ENCODE data around the gene BCL2L1.
"Not testable (repeated sequence)": the region's sequence is repeated elsewhere in the genome, so short reads cannot be mapped to it uniquely, and the experiment has no call there.

Gene BCL2L1

DNA sequence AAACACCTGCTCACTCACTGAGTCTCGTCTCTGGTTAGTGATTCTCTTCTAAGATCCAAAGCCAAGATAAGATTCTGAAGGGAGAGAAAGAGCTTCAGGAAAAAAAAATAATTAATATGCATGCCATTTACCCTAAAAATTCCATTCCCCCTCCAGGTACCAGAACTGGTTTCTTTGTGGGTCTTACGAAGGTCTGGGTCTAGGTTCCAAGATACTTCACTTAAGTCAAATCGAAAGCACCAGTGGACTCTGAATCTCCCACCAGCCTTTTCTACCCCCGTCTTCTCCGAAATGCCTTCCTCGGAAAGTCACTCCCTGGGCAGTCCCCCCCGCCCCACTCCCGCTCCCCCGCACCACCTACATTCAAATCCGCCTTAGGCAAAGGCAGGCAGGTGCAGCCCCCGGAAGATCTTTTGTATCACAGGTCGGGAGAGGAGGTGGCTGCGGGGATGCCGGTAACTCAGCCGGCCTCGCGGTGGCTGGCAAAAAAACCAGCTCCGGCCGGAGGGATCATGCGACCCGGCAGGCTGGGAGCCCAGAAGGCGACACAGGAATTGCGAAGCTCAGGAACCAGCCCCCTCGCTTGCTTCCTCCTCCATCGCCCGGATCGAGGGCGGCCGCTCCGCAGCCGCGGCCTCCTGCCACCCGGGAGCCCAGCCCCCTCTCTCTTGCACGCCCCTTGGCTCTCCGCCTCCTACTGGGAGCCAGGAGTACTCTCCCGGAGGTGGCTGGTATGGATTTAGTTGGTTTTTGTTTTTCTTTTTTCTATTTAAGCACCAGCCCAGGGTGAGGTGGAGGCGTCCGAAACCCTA lies at the start of gene BCL2L1:
BCL2L1 (minus strand) TSS at position 612 of the 812 bp plus-strand sequence. CDS start 650 bp downstream, outside the sequence.
- peak; percentile 28 to 39 for DNase-seq (ENCODE audit: extremely low read depth in 1 of 2, low read depth in 1 of 2)

DNA sequence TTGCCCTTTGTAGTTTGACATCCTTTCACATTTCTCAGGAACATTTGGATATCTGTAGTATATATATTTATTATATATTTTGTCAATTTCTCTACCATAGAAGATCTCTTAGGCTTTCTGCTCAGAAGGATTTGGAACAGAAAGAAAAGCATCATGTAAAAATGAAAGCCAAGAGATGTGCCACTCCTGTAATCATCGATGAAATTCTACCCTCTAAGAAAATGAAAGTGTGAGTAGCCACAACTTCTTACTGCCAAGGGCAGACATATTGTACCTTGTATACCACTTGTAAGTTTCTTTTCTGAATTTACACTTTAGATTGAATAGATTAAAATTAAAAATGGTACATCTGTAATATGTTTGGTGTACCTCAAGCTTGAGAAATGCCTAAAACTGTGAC lies 47.6 kb upstream of the BCL2L1 start:
- DNase-seq (ENCODE audit: extremely low read depth in 1 of 2, low read depth in 1 of 2), result no peak

DNA sequence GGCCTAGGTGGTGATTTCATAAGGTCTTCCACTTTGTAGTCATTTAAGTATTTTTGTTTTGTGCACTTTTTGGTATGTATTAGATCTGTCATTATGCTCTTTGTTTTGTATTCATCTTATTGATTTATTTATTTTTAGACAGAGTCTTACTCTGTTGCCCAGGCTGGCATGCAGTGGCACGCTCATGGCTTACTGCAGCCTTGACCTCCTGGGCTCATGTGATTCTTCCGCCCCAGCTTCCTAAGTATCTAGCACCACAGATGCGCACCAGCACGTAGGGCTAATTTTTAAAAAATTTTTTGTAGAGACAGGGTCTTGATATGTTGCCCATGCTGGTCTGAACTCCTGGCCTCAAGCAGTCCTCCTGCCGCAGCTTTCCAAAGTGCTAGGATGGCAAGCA lies 47.0 kb upstream of the BCL2L1 start:
- DNase-seq (ENCODE audit: extremely low read depth in 1 of 2, low read depth in 1 of 2), result no peak

DNA sequence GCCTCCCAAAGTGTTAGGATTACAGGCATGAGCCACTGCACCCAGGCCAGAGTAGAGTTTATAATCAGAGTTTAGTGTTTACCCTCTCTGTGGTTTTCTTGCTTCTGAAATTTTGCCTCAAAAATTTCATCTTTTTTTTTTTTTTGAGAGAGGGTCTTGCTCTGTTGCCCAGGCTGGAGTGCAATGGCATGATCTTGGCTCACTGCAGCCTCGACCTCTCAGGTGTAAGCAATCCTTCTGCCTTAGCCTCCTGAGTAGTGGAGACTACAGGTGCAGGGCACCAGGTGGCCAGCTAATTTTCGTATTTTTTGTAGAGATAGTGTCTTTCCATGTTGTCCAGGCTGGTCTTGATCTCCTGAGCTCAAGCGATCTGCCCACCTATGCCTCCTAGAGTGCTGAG lies 45.1 kb upstream of the BCL2L1 start:
- no peak for DNase-seq (ENCODE audit: extremely low read depth in 1 of 2, low read depth in 1 of 2)

DNA sequence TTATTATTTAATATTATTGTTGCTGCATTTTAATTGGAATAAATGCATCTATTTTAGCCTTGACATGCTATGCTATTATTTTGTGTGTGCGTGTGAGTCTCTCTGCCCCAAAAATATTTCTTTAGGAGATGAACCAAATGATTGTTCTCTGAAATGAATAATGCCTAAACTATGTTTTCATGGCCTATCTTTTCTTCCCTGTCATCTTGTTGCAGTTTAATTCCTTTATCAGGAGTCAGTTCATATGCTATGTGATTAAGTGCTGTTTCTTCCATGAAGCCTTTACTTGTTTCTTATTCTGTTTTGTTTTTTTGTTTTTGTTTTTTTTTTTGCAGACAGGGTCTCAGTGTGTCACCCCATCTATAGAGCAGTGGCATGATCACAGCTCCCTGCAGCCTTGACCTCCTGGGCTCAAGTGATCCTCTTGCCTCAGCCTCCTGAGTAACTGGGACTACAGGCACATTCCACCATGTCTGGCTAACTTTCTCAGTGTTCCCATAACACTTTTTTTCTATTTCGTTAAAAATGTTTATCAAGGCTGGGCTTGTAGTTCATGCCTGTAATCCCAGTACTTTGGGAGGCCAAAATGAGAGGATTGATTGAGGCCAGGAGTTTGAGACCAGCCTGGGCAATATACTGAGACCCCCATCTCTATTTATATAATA lies 42.1 kb upstream of the BCL2L1 start:
- DNase-seq (ENCODE audit: extremely low read depth in 1 of 2, low read depth in 1 of 2), result no peak

DNA sequence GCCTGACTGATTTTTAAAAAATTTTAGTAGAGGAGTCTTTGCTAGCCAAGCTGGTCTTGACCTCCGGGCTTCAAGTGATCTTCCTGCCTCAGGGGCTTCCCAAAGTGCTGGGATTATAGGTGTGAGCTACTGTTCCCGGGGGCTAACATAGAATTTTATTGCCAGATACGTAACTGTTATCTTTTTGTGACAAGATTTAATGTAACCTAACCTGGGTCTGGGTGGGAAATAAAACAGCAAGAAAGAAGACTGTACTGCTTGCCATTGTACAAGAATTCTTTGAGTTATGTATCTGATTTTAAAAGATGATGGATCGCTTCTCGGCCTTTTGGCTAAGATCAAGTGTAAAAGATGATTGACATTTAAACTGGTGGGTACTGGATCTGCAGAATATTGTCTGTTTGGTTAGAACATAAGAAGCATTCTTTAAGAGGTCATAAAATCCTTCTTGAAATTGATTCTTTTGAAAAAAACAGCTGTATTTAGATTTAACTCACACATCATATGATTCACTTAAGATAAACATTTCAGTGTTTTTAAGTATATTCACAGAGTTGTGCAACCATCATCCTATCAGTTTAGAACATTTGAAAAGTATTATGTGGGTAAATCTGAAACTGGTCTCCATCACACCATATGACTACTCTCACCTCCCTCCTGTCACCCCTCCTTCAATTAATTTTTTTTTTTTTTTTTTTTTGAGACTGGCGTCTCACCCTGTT lies 38.0 kb upstream of the BCL2L1 start:
- DNase-seq (ENCODE audit: extremely low read depth in 1 of 2, low read depth in 1 of 2), result no peak

DNA sequence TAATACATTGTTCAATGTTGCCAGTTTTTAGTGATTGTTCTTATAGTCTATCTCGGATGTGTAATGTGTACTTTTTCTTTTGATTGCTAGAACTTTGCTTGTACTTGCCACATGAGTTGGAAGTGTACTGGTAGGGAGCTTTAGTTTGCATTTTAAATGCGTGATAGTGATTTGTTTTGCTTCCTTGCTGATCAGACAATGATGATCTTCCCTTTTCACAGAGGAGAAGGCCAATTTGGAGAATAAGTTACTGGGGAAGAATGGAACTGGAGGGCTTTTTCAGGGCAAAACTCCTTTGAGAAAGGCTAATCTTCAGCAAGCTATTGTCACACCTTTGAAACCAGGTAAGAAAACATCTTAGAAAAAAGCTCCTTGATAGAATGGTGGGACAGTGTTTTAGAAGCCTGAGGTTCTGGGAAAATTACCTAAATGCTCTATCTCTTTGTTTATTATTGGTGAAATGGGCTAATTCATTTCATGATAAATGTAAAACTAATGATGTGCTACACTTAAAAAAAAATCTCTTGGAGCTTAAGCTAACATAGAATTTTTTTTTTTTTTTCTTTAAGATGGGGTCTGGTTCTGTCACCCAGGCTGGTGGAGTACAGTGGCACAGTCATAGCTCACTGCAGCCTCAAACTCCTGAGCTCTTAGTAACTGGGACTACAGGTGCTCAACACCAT lies 37.3 kb upstream of the BCL2L1 start:
- DNase-seq (ENCODE audit: extremely low read depth in 1 of 2, low read depth in 1 of 2), result no peak

DNA sequence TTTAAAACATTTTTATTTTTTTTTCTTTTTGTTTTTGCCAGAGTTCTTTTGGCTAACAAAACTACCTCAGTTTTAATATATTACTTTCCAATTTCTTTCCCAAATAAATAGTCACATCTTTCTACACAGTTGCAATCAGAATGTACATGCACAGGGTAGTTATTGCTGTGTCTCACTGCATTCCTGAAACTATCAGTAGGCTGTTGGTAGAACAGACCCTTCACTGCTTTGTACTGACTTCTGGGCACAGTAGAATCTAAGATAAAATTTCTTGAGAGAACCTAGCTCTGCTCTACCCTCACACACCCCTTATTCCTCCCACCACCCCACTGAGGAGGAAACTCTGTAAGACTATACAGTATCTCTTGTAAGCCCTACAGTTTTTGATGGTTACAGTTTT lies 36.3 kb upstream of the BCL2L1 start:
- DNase-seq (ENCODE audit: extremely low read depth in 1 of 2, low read depth in 1 of 2), result no peak

DNA sequence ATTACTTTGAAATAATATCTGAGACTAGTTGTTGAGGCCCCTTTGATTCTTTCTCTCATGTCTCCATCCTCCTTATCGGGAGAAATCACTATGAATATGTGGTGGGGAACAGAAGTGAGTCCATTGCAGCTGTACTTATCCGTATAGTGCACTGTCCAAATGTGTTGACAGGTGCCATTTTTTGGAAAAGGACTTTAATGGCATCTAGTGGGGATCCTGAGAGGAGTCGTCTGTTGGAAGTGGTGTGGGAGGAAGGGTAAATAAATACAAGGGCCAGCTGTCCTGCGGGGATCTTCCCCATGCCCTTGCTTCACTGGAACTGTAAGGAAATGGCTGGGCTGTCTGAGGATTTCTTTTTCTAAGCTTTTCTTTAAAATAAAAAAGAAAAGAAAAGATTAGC lies 35.9 kb upstream of the BCL2L1 start:
- DNase-seq (ENCODE audit: extremely low read depth in 1 of 2, low read depth in 1 of 2), result no peak

DNA sequence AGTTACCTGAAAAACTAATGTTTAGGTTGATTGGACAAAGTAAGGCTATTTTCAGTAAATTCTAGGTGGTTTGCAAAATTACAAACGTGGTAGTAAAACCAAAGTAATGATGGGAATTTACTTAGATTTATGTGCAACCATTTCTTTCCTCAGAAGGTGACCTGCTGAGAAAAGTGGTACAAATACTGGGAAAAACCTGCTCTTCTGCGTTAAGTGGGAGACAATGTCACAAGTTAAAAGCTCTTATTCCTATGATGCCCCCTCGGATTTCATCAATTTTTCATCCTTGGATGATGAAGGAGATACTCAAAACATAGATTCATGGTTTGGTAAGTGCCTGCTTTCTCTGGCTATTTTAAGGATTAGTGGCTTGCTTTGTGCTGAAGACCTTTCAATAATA lies 34.6 kb upstream of the BCL2L1 start:
- no peak for DNase-seq (ENCODE audit: extremely low read depth in 1 of 2, low read depth in 1 of 2)

DNA sequence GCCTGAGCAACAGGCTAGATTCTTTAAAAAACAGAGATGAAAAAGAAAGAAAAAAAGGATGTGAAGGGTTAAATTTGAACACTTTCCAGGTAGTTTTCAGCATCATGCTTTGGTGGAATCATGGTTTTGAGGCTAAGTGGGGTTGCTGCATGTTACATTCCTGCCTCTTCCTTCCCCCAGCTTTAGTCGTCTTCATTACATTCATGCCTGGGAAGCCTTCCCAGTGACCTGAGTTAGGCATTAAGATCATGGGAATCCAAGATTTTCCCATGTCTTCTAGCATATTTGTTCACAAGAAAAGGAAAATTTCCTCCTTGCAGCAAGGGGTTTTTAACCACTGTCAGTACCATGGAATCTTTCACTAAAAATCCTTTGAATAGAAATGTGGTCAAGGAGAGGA lies 28.5 kb upstream of the BCL2L1 start:
- DNase-seq (ENCODE audit: extremely low read depth in 1 of 2, low read depth in 1 of 2), result no peak

DNA sequence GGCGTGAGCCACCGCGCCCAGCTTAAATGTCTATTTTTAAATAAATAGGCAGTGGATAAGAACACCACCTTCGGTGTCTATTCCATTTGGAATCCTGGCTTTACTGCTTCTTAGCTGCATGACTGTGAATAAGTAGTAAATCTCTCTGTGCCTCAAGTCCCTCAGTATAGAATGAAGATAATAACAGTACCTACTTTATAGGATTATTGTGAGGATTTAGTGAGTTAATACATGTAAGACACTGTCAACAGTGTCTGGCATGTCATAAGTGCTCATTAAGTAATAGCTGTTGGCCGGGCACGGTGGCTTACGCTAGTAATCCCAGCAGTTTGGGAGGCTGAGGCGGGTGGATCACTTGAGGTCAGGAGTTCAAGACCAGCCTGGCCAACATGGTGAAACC lies 26.6 kb upstream of the BCL2L1 start:
- no peak for DNase-seq (ENCODE audit: extremely low read depth in 1 of 2, low read depth in 1 of 2)

DNA sequence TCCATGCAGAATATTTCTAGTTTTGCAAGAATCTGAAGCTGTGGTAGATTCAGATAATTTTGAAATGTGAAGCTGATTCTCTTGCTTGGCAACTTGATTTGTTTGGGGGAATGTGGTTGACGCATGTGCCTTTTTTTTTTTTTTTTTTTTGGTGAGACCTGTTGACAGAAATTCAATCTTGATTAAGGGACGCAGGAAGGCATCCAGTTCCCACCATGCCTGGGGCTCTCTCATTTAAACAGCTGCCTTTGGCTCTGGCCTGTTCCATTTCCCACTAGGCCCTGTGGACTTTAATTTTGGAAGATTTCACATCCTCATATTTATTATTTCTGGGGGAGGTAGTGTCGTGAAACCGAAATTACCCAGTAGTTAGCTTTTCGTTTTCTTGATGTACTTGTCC lies 25.0 kb upstream of the BCL2L1 start:
- DNase-seq (ENCODE audit: extremely low read depth in 1 of 2, low read depth in 1 of 2), result no peak

DNA sequence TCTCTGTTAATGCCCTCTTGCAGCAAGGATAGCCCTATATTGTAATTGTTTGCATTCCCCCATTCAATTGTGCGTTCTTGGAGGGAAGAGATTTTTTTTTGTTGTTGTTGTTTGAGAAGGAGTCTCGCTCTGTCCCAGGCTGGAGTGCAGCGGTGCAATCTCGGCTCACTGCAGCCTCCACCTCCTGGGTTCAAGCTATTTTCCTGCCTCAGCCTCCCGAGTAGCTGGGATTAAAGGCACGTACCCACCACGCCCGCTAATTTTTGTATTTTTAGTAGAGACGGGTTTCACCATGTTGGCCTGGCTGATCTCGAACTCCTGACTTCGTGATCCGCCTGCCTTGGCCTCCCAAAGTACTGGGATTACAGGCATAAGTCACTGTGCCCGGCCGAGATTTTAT lies 24.4 kb upstream of the BCL2L1 start:
- DNase-seq (ENCODE audit: extremely low read depth in 1 of 2, low read depth in 1 of 2), result not testable (repeated sequence)

DNA sequence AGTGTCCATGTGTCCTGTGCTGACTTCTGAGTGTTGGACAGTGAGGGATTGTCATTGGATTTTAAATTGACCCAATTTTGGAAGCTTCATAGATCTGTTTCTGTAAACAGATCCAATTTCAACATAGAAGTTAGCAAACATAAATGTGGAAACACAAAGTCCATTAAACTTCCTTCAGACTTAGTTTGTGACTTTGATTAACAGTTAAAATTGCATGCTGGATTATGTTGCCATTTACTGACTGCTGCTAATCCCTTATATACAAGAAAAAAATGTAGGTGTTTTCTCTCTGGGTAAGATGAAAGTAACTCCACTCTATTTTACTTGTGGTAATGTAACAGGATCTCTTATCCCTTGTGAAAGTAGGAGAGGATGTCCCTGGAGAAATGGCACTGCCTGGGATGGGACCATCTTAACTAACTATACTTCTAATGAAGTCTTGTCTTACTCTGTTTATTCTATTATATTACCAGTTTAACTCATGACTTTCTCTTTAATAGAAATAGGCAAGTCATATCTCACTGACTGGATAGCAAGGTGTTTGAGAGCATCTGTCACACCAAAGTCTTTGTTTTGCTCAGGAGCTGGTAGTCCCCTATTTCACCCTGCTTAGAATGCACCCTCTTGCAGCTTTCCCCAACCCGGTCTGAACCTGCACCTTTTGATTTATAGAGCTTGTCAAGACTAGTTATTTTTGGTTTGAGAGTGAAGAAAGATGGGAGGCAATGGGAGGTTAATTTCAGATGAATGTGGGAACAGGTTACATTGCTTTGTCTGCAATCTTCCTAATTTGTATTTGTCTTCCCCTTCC lies 23.6 kb upstream of the BCL2L1 start:
- no peak for DNase-seq (ENCODE audit: extremely low read depth in 1 of 2, low read depth in 1 of 2)

DNA sequence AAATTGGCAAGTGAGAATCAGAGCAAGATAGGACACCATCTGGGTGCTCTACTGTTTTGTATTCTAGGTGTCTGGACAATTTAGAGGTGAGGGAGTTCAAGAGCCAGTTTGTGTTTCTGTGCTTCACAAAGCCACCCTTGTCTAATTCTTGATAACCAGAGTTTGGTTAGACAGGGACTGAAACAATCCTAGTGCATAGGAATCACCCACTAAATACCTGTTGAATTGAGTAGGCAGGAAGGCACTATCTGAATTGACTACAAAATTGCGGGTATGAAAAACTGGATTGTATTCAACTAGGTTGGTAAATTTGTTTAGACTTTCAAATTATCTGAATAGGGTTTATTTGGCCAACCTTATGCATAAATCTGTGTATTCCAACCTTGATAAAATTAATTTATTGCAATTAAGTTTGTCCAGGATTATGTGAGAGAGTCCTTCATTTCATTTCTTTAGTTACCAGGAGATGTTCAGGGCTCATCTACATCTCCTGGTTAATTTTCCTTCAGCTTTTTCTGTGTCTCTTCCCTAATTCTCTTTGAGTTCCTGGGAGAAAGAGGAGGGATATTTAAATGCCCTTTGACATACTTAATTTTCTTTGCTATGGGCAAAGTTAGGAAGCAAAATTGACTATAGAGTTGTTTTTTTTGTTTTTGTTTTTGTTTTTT lies 18.1 kb upstream of the BCL2L1 start:
- DNase-seq (ENCODE audit: extremely low read depth in 1 of 2, low read depth in 1 of 2), result no peak

DNA sequence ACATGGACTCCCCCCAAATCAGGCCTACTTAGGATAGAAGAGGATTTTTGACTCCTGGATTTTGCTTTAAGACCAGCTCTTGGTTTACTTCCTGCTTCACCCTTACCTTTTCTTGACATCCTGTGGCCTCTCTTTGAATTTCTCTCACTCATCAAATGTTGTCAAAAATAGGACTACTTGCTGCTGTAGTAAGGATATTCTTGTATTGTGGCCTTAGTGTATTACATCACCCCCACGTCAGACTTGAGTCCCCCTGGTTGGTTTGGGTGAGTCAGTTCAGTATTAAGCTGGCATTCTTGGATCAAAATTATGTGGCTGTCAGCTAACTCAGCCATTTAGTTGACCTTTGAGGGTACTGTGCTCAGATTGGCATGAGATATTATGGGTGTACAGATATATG lies 17.5 kb upstream of the BCL2L1 start:
- DNase-seq (ENCODE audit: extremely low read depth in 1 of 2, low read depth in 1 of 2), result no peak

DNA sequence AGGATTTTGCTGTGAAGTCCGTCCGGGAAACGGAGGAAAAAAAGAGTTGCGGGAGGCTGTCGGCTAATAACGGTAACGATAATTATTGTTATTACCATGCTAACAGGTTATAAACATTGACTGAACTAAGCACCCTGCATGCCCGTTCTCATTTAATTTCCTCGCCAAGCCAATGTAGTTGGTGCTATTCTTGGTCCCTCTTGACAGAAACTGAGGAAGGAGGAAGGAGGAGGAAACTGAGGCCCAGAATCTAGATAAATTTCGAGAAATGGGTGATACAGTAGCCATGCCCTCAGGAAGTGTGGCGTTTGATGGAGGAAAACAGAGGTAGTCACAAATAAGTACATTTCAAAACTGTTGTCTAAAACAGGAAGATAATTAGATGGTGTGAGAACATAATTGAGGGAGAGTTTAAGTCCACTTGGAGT lies 16.9 kb upstream of the BCL2L1 start:
- no peak for DNase-seq (ENCODE audit: extremely low read depth in 1 of 2, low read depth in 1 of 2)

DNA sequence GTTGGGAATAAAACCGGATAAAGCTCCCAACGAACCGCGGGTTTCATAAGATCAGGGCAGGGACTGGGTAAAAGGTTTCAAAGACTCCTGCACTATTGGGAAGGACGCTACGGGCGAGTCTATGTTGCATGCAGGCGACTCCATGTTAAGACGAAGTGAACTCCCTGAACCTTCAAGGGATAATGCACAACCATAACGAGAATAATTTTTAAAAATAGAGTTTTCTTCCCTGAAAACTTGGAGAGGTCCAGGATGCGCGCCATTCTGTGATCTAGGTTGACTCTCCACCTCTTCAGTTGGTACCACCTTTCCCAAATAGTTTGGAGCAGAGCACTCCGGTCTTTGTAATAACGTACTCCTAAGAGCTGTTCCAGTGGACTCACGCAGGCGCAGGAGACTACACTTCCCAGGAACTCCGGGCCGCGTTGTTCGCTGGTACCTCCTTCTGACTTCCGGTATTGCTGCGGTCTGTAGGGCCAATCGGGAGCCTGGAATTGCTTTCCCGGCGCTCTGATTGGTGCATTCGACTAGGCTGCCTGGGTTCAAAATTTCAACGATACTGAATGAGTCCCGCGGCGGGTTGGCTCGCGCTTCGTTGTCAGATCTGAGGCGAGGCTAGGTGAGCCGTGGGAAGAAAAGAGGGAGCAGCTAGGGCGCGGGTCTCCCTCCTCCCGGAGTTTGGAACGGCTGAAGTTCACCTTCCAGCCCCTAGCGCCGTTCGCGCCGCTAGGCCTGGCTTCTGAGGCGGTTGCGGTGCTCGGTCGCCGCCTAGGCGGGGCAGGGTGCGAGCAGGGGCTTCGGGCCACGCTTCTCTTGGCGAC lies 16.3 kb upstream of the BCL2L1 start, which contains the start of gene TPX2:
TPX2 (plus strand) TSS at position 562 of the 821 bp plus-strand sequence. CDS start 18,187 bp downstream, outside the sequence.
- DNase-seq (ENCODE audit: extremely low read depth in 1 of 2, low read depth in 1 of 2), result peak; percentile 53 to 62
